Measurements from ENCODE around the gene ZBTB45.

The ZBTB45 gene

GRCh38 chr19:58516964-58517833, 2.4 kb downstream of the ZBTB45 start:
- H3K9me3 ChIP-seq (ENCODE audit: control insufficient read depth, low read length): no peaks in the 10 kb centered on the region
- 94 to 96% methylated on average over 65 of the region's 65 CpGs for WGBS, 2 experiments
- peaks cover 6% of the 10 kb centered on the region for H3K4me1 ChIP-seq (ENCODE audit: control insufficient read depth, insufficient read depth, low read length)

GRCh38 chr19:58516246-58516836, 3.3 kb downstream of the ZBTB45 start:
- Histone ChIP-seq H3K4me1 (ENCODE audit: control insufficient read depth, insufficient read depth, low read length) (peaks cover 6% of the 10 kb centered on the region), H3K27me3 (ENCODE audit: control insufficient read depth, insufficient read depth, low read length, poor library complexity, severe bottlenecking) (no peaks in the 10 kb centered on the region), H3K27ac (ENCODE audit: insufficient read depth, low read depth, low read length, poor library complexity, severe bottlenecking) (no peak overlapping the region), H3K4me3 (ENCODE audit: insufficient read depth, low read depth, low read length) (no peak overlapping the region), H3K36me3 (ENCODE audit: control insufficient read depth, insufficient read depth, low read length) (peaks cover 10% of the 10 kb centered on the region), H3K9me3 (ENCODE audit: control insufficient read depth, low read length) (no peaks in the 10 kb centered on the region)
- WGBS, 2 experiments: 89 to 90% methylated on average over 25 of the region's 25 CpGs

More at GRCh38 chr19:58516964-58517833, 2.4 kb downstream of the ZBTB45 start:
- H3K27ac ChIP-seq (ENCODE audit: insufficient read depth, low read depth, low read length, poor library complexity, severe bottlenecking): no peak overlapping the region
- no peaks in the 10 kb centered on the region for H3K27me3 ChIP-seq (ENCODE audit: control insufficient read depth, insufficient read depth, low read length, poor library complexity, severe bottlenecking)
- H3K36me3 ChIP-seq (ENCODE audit: control insufficient read depth, insufficient read depth, low read length): peaks cover 10% of the 10 kb centered on the region
- H3K4me3 ChIP-seq (ENCODE audit: insufficient read depth, low read depth, low read length): no peak overlapping the region

GRCh38 chr19:58515259-58515658, 4.4 kb downstream of the ZBTB45 start:
- Histone ChIP-seq H3K4me3 (ENCODE audit: insufficient read depth, low read depth, low read length) (no peak overlapping the region), H3K36me3 (ENCODE audit: control insufficient read depth, insufficient read depth, low read length) (peaks cover 10% of the 10 kb centered on the region), H3K27me3 (ENCODE audit: control insufficient read depth, insufficient read depth, low read length, poor library complexity, severe bottlenecking) (no peaks in the 10 kb centered on the region), H3K27ac (ENCODE audit: insufficient read depth, low read depth, low read length, poor library complexity, severe bottlenecking) (no peak overlapping the region), H3K9me3 (ENCODE audit: control insufficient read depth, low read length) (no peaks in the 10 kb centered on the region), H3K4me1 (ENCODE audit: control insufficient read depth, insufficient read depth, low read length) (peaks cover 6% of the 10 kb centered on the region)
- WGBS, 2 experiments: 81 to 90% methylated on average over 2 of the region's 2 CpGs

GRCh38 chr19:58514564-58515022, 5.0 kb downstream of the ZBTB45 start:
- Histone ChIP-seq H3K4me1 (ENCODE audit: control insufficient read depth, insufficient read depth, low read length) (peaks cover 6% of the 10 kb centered on the region), H3K9me3 (ENCODE audit: control insufficient read depth, low read length) (no peaks in the 10 kb centered on the region), H3K27ac (ENCODE audit: insufficient read depth, low read depth, low read length, poor library complexity, severe bottlenecking) (no peak overlapping the region), H3K36me3 (ENCODE audit: control insufficient read depth, insufficient read depth, low read length) (peaks cover 10% of the 10 kb centered on the region), H3K4me3 (ENCODE audit: insufficient read depth, low read depth, low read length) (peak overlapping the region; percentile 35), H3K27me3 (ENCODE audit: control insufficient read depth, insufficient read depth, low read length, poor library complexity, severe bottlenecking) (no peaks in the 10 kb centered on the region)
- WGBS, 2 experiments: 79 to 80% methylated on average over 3 of the region's 3 CpGs

GRCh38 chr19:58513694-58514563, 5.7 kb downstream of the ZBTB45 start:
- H3K27ac ChIP-seq (ENCODE audit: insufficient read depth, low read depth, low read length, poor library complexity, severe bottlenecking): no peak overlapping the region
- H3K9me3 ChIP-seq (ENCODE audit: control insufficient read depth, low read length): no peaks in the 10 kb centered on the region
- peaks cover 6% of the 10 kb centered on the region for H3K4me1 ChIP-seq (ENCODE audit: control insufficient read depth, insufficient read depth, low read length)
- H3K4me3 ChIP-seq (ENCODE audit: insufficient read depth, low read depth, low read length): peak overlapping the region; percentile 35
- peaks cover 10% of the 10 kb centered on the region for H3K36me3 ChIP-seq (ENCODE audit: control insufficient read depth, insufficient read depth, low read length)
- 20 to 21% methylated on average over 61 to 65 of the region's 66 CpGs for WGBS, 2 experiments
- no peaks in the 10 kb centered on the region for H3K27me3 ChIP-seq (ENCODE audit: control insufficient read depth, insufficient read depth, low read length, poor library complexity, severe bottlenecking)

- WGBS, 2 experiments: 95% methylated on average over 10 of the region's 10 CpGs
- H3K9me3 ChIP-seq (ENCODE audit: control insufficient read depth, low read length): no peaks in the 10 kb centered on the region
- H3K36me3 ChIP-seq (ENCODE audit: control insufficient read depth, insufficient read depth, low read length): peaks cover 10% of the 10 kb centered on the region
- no peaks in the 10 kb centered on the region for H3K27me3 ChIP-seq (ENCODE audit: control insufficient read depth, insufficient read depth, low read length, poor library complexity, severe bottlenecking)
- no peak overlapping the region for H3K4me3 ChIP-seq (ENCODE audit: insufficient read depth, low read depth, low read length)
- H3K4me1 ChIP-seq (ENCODE audit: control insufficient read depth, insufficient read depth, low read length): peaks cover 3% of the 10 kb centered on the region
- H3K27ac ChIP-seq (ENCODE audit: insufficient read depth, low read depth, low read length, poor library complexity, severe bottlenecking): no peak overlapping the region
Observed at GRCh38 chr19:58513213-58513693, 6.4 kb downstream of the ZBTB45 start.

- Histone ChIP-seq H3K36me3 (ENCODE audit: control insufficient read depth, insufficient read depth, low read length) (peaks cover 6% of the 10 kb centered on the region), H3K4me3 (ENCODE audit: insufficient read depth, low read depth, low read length) (no peak within 1 kb of the TSS), H3K27me3 (ENCODE audit: control insufficient read depth, insufficient read depth, low read length, poor library complexity, severe bottlenecking) (no peaks in the 10 kb centered on the region), H3K4me1 (ENCODE audit: control insufficient read depth, insufficient read depth, low read length) (no peaks in the 10 kb centered on the region), H3K9me3 (ENCODE audit: control insufficient read depth, low read length) (no peaks in the 10 kb centered on the region), H3K27ac (ENCODE audit: insufficient read depth, low read depth, low read length, poor library complexity, severe bottlenecking) (no peak within 1 kb of the TSS)
- WGBS, 2 experiments: 91 to 92% methylated on average over 25 of the region's 25 CpGs
Observed at GRCh38 chr19:58511353-58512208, 8.0 kb downstream of the ZBTB45 start, which contains the start of gene SLC27A5. Gene SLC27A5, minus strand, starts transcription at chr19:58511992. Its CDS starts 37 bp downstream, at chr19:58511955.

- H3K27ac ChIP-seq (ENCODE audit: insufficient read depth, low read depth, low read length, poor library complexity, severe bottlenecking): no peak overlapping the region
- no peaks in the 10 kb centered on the region for H3K9me3 ChIP-seq (ENCODE audit: control insufficient read depth, low read length)
- no peaks in the 10 kb centered on the region for H3K4me1 ChIP-seq (ENCODE audit: control insufficient read depth, insufficient read depth, low read length)
- no peak overlapping the region for H3K4me3 ChIP-seq (ENCODE audit: insufficient read depth, low read depth, low read length)
- no peaks in the 10 kb centered on the region for H3K36me3 ChIP-seq (ENCODE audit: control insufficient read depth, insufficient read depth, low read length)
- H3K27me3 ChIP-seq (ENCODE audit: control insufficient read depth, insufficient read depth, low read length, poor library complexity, severe bottlenecking): no peaks in the 10 kb centered on the region
- WGBS, 2 experiments: 83 to 89% methylated on average over 8 of the region's 8 CpGs
Observed at GRCh38 chr19:58510084-58510862, 9.3 kb downstream of the ZBTB45 start.

- Histone ChIP-seq H3K27me3 (ENCODE audit: control insufficient read depth, insufficient read depth, low read length, poor library complexity, severe bottlenecking) (no peaks in the 10 kb centered on the region), H3K9me3 (ENCODE audit: control insufficient read depth, low read length) (no peaks in the 10 kb centered on the region)
- WGBS, 2 experiments: 92 to 93% methylated on average over 11 of the region's 11 CpGs
Observed at GRCh38 chr19:58509731-58510083, 9.9 kb downstream of the ZBTB45 start.

More at GRCh38 chr19:58509731-58510083, 9.9 kb downstream of the ZBTB45 start:
- H3K4me3 ChIP-seq (ENCODE audit: insufficient read depth, low read depth, low read length): no peak overlapping the region
- no peaks in the 10 kb centered on the region for H3K36me3 ChIP-seq (ENCODE audit: control insufficient read depth, insufficient read depth, low read length)
- H3K4me1 ChIP-seq (ENCODE audit: control insufficient read depth, insufficient read depth, low read length): no peaks in the 10 kb centered on the region
- no peak overlapping the region for H3K27ac ChIP-seq (ENCODE audit: insufficient read depth, low read depth, low read length, poor library complexity, severe bottlenecking)

Data from ectodermal cell (in vitro differentiated cells).